Measurements from ENCODE around the gene ADAM12. TPM values are rescaled to one million over a fixed set of nuclear protein-coding genes. Genes with fewer than 3 reads are reported as not detected.

Gene ADAM12
- total RNA-seq, 1 experiment from 2014 or later: 16.8 TPM

DNA sequence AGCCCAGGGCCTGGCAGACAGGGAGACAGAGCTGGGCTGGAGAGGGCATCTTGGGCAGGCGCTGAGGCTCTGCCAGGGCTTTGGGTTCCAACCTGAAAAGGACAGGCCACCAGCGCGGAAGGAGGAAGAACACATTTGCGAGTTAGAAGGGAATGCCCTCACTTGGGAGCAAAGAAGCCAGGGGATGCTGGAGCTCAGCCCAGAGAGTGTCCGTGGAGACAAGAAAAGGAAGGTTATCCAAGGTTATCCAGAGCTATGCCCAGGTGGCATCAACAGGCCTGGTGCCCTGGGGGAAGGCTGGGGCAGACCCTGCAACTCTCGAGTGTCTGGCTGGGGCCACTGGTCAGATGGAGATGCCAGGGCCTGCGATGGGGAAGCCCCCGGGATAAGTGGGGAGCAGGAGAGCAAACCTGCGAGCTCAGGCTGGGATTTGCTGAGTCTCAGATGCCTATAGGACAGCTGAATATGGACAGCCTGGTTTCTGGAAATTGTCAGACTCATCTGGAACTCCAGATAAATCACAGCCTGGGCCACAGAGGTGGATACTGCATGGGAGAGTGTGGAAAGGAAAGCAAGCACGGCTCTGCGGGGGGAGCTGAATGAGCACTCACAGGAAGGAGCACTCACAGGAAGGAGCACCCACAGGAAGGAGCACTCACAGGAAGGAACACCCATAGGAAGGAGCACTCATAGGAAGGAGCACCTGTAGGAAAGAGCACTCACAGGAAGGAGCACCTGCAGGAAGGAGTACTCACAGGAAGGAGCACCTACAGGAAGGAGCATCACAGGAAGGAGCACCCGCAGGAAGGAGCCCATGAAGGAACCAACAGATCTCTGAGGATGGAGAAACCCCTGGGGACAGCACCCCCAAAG lies 152.1 kb downstream of the ADAM12 start:
- DNase-seq: peak in 1 of 2 experiments; percentile 7
- no peaks in the 10 kb centered on the region for H3K27me3 ChIP-seq (ENCODE audit: insufficient read depth, low read depth)
- no peak overlapping the region for H3K27ac ChIP-seq
- H3K79me2 ChIP-seq (ENCODE audit: low read depth): no peaks in the 10 kb centered on the region
- H3K4me2 ChIP-seq: no peak overlapping the region
- CTCF ChIA-PET: no interaction called here
- H3K4me3 ChIP-seq: no peak overlapping the region
- no peaks in the 10 kb centered on the region for H3K9me3 ChIP-seq (ENCODE audit: insufficient read depth, low read depth)
- intact Hi-C loops (cut with micrococcal nuclease; ENCODE audit: unreplicated experiment): loop anchor here (2.0 to 5.0 kb wide), 2 partner anchors 31 to 151 kb away; partner anchors contain the start of gene ADAM12
- POLR2A ChIA-PET (ENCODE audit: unreplicated experiment): interaction anchor here (0.5 kb wide), 1 partner anchor 24 kb away, joined by 3 read pairs; no protein-coding TSS in a partner anchor
- TF ChIP-seq EZH2 (IDR thresholded peaks at IDR 0.05; ENCODE audit: low read depth): no peak
- TF ChIP-seq, protein P1, sequence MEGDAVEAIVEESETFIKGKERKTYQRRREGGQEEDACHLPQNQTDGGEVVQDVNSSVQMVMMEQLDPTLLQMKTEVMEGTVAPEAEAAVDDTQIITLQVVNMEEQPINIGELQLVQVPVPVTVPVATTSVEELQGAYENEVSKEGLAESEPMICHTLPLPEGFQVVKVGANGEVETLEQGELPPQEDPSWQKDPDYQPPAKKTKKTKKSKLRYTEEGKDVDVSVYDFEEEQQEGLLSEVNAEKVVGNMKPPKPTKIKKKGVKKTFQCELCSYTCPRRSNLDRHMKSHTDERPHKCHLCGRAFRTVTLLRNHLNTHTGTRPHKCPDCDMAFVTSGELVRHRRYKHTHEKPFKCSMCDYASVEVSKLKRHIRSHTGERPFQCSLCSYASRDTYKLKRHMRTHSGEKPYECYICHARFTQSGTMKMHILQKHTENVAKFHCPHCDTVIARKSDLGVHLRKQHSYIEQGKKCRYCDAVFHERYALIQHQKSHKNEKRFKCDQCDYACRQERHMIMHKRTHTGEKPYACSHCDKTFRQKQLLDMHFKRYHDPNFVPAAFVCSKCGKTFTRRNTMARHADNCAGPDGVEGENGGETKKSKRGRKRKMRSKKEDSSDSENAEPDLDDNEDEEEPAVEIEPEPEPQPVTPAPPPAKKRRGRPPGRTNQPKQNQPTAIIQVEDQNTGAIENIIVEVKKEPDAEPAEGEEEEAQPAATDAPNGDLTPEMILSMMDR (conservative IDR thresholded peaks at IDR 0.05): no peak
- H3K36me3 ChIP-seq (ENCODE audit: low read depth): no peaks in the 10 kb centered on the region
- no peaks in the 10 kb centered on the region for H4K20me1 ChIP-seq (ENCODE audit: insufficient read depth)
- H3F3A ChIP-seq (ENCODE audit: insufficient read depth, low read depth): no peaks in the 10 kb centered on the region
- no peak overlapping the region for H2AFZ ChIP-seq
- no TSS peak for BruUV-seq (replicated peaks)
- H3K4me1 ChIP-seq (replicated peaks; ENCODE audit: insufficient read depth): peaks cover 14% of the 10 kb centered on the region
- H3K9me2 ChIP-seq (ENCODE audit: insufficient read depth): no peaks in the 10 kb centered on the region

DNA sequence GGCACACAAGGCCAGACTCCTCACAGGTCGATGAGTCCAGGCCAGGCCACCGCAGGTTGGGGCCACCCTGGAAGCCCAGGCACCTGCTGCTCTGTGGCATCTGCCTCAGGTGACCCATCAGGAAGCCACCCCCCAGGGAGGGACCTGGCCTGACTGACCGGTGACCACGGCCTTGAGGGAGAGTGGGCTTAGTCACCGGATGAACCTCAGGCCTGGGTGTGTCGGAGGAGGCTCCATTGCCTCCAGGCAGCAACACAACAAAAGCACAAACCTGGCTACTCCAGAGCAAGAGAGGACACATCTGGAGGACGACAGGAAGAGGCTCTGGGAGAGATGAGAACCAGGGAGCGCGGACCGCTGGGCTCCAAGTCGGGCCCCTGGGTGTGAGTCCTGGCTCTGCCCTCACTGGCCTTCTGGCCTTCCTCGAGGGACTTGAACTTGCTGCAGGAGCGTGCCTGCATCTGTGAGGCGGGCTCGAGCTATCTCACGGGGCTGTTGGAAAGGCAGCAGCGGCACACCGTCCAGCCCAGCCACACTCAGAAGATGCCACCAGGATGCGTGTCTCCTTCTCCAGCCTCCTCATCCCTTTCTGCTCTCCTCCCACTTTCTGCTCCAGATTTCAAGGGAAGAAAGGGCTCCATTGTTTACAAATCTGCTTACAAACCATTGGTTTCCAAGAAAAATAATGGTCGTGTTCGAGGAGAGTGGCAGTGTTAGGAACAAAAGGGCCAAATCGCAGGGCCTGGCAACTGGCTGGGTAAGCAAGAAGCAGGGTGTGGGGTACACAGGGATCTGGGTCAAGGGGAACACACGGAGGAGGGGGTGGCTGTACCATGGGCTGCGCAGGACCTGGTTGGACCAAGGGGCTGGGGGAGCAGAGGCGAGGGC lies 152.9 kb downstream of the ADAM12 start:
- TF ChIP-seq, protein P1 (conservative IDR thresholded peaks at IDR 0.05): no peak
- TF ChIP-seq EZH2 (IDR thresholded peaks at IDR 0.05; ENCODE audit: low read depth): no peak
- no peaks in the 10 kb centered on the region for H3F3A ChIP-seq (ENCODE audit: insufficient read depth, low read depth)
- DNase-seq: peak; percentile 65 to 80
- no peak overlapping the region for H3K27ac ChIP-seq
- no peak overlapping the region for H2AFZ ChIP-seq
- BruUV-seq (replicated peaks): TSS peak; percentile 84
- H3K4me3 ChIP-seq: no peak overlapping the region
- no peaks in the 10 kb centered on the region for H3K36me3 ChIP-seq (ENCODE audit: low read depth)
- H3K4me1 ChIP-seq (replicated peaks; ENCODE audit: insufficient read depth): peaks cover 14% of the 10 kb centered on the region
- H3K4me2 ChIP-seq: no peak overlapping the region
- H3K9me3 ChIP-seq (ENCODE audit: insufficient read depth, low read depth): no peaks in the 10 kb centered on the region
- intact Hi-C loops (cut with micrococcal nuclease; ENCODE audit: unreplicated experiment): loop anchor here (2.0 to 5.0 kb wide), 2 partner anchors 31 to 152 kb away; partner anchors contain the start of gene ADAM12
- H3K27me3 ChIP-seq (ENCODE audit: insufficient read depth, low read depth): no peaks in the 10 kb centered on the region
- ChIA-PET CTCF (no interaction called here), POLR2A (ENCODE audit: unreplicated experiment) (interaction anchor here (0.5 kb wide), 1 partner anchor 23 kb away, joined by 3 read pairs; no protein-coding TSS in a partner anchor)
- H3K79me2 ChIP-seq (ENCODE audit: low read depth): no peaks in the 10 kb centered on the region
- H4K20me1 ChIP-seq (ENCODE audit: insufficient read depth): no peaks in the 10 kb centered on the region
- H3K9me2 ChIP-seq (ENCODE audit: insufficient read depth): no peaks in the 10 kb centered on the region

DNA sequence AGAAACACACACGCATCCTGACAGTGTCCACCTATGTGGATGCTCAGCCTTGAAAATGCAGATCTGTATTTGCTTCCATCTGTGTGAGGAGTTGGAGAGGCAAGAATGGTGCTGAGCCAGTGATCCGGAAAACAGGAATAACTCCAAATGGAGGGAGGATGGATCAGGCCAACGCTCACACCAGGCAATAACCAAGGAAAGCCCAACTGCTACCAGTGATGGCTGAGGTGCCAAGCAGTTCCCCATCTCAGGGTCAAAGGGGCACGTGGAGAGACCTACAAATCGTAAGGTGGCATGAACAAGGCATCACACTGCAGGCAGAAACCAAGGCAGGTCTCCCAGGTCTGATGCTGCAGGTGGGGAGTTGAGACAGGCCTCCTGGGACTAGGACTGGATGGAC lies 153.6 kb downstream of the ADAM12 start:
- H3K9me3 ChIP-seq (ENCODE audit: insufficient read depth, low read depth): no peaks in the 10 kb centered on the region
- TF ChIP-seq EZH2 (IDR thresholded peaks at IDR 0.05; ENCODE audit: low read depth): no peak
- POLR2A ChIA-PET (ENCODE audit: unreplicated experiment): no interaction called here
- no peak overlapping the region for H3K27ac ChIP-seq
- no peaks in the 10 kb centered on the region for H3K27me3 ChIP-seq (ENCODE audit: insufficient read depth, low read depth)
- intact Hi-C loops (cut with micrococcal nuclease; ENCODE audit: unreplicated experiment): loop anchor here (2.0 to 5.0 kb wide), 2 partner anchors 30 to 153 kb away; partner anchors contain the start of gene ADAM12
- H3K4me1 ChIP-seq (replicated peaks; ENCODE audit: insufficient read depth): peaks cover 14% of the 10 kb centered on the region
- no peaks in the 10 kb centered on the region for H3F3A ChIP-seq (ENCODE audit: insufficient read depth, low read depth)
- no peak for DNase-seq
- CTCF ChIA-PET: no interaction called here
- no peak overlapping the region for H2AFZ ChIP-seq
- BruUV-seq (replicated peaks): TSS peak; percentile 33
- no peak overlapping the region for H3K4me2 ChIP-seq
- no peaks in the 10 kb centered on the region for H3K79me2 ChIP-seq (ENCODE audit: low read depth)
- H4K20me1 ChIP-seq (ENCODE audit: insufficient read depth): no peaks in the 10 kb centered on the region
- H3K4me3 ChIP-seq: no peak overlapping the region
- no peaks in the 10 kb centered on the region for H3K9me2 ChIP-seq (ENCODE audit: insufficient read depth)
- no peaks in the 10 kb centered on the region for H3K36me3 ChIP-seq (ENCODE audit: low read depth)
